ENCODE results near the gene MACROD2. TPM values are rescaled to one million over a fixed set of nuclear protein-coding genes. Genes with fewer than 3 reads are reported as not detected.

The MACROD2 gene
- total RNA-seq, 6 experiments from 2014 or later, result 0.05 to 0.57 (median 0.11) TPM; not detected in 1

GRCh38 chr20:14866841-14867514, 871.7 kb downstream of the MACROD2 start:
- TF ChIP-seq CTCF (IDR thresholded peaks at IDR 0.05), result no peak
- Mint-ChIP-seq H3K9me3 (peaks cover 50% of the 10 kb centered on the region), H3K4me3 (no peak overlapping the region), H3K36me3 (ENCODE audit: low read depth) (no peaks in the 10 kb centered on the region), H3K4me1 (ENCODE audit: low read depth) (no peaks in the 10 kb centered on the region), H3K27me3 (ENCODE audit: insufficient read depth) (no peaks in the 10 kb centered on the region), H3K27ac (no peak overlapping the region)
- DNase-seq, result no peak

- no peak for TF ChIP-seq CTCF (IDR thresholded peaks at IDR 0.05)
- no peak overlapping the region for H3K27ac Mint-ChIP-seq
- H3K9me3 Mint-ChIP-seq, result peaks cover 57% of the 10 kb centered on the region
- no peaks in the 10 kb centered on the region for H3K36me3 Mint-ChIP-seq (ENCODE audit: low read depth)
- no peak overlapping the region for H3K4me3 Mint-ChIP-seq
- no peak for DNase-seq
- H3K4me1 Mint-ChIP-seq (ENCODE audit: low read depth), result no peaks in the 10 kb centered on the region
- H3K27me3 Mint-ChIP-seq (ENCODE audit: insufficient read depth), result no peaks in the 10 kb centered on the region
These were observed 882.1 kb downstream of the MACROD2 start for GRCh38 chr20:14877301-14878028.

GRCh38 chr20:14878676-14879019, 883.3 kb downstream of the MACROD2 start:
- no peak overlapping the region for H3K4me3 Mint-ChIP-seq
- no peaks in the 10 kb centered on the region for H3K27me3 Mint-ChIP-seq (ENCODE audit: insufficient read depth)
- H3K27ac Mint-ChIP-seq, result no peak overlapping the region
- TF ChIP-seq CTCF (IDR thresholded peaks at IDR 0.05), result no peak
- H3K9me3 Mint-ChIP-seq, result peaks cover 58% of the 10 kb centered on the region
- H3K36me3 Mint-ChIP-seq (ENCODE audit: low read depth), result no peaks in the 10 kb centered on the region
- H3K4me1 Mint-ChIP-seq (ENCODE audit: low read depth), result no peaks in the 10 kb centered on the region
- DNase-seq, result no peak

GRCh38 chr20:14879020-14879697, 883.8 kb downstream of the MACROD2 start:
- no peak for TF ChIP-seq CTCF (IDR thresholded peaks at IDR 0.05)
- Mint-ChIP-seq H3K27ac (no peak overlapping the region), H3K27me3 (ENCODE audit: insufficient read depth) (no peaks in the 10 kb centered on the region), H3K9me3 (peaks cover 58% of the 10 kb centered on the region), H3K36me3 (ENCODE audit: low read depth) (no peaks in the 10 kb centered on the region), H3K4me3 (no peak overlapping the region), H3K4me1 (ENCODE audit: low read depth) (no peaks in the 10 kb centered on the region)
- DNase-seq, result no peak

GRCh38 chr20:14879839-14880238, 884.5 kb downstream of the MACROD2 start:
- no peak for DNase-seq
- Mint-ChIP-seq H3K27me3 (ENCODE audit: insufficient read depth) (no peaks in the 10 kb centered on the region), H3K4me3 (no peak overlapping the region), H3K4me1 (ENCODE audit: low read depth) (no peaks in the 10 kb centered on the region), H3K9me3 (peaks cover 59% of the 10 kb centered on the region), H3K27ac (no peak overlapping the region), H3K36me3 (ENCODE audit: low read depth) (no peaks in the 10 kb centered on the region)
- TF ChIP-seq CTCF (IDR thresholded peaks at IDR 0.05), result no peak
